Epithelial cell of prostate (primary cell): ENCODE data around the gene HSPA2.
A peak's percentile ranks its signal among the peaks of the same experiment; 100 is the strongest.
"Not testable (repeated sequence)": the region's sequence is repeated elsewhere in the genome, so short reads cannot be mapped to it uniquely, and the experiment has no call there.

Experiments
- DNase-seq: peaks from one replicate; pipeline ENCODE4 v3.0.0-alpha.2; 2011; ENCODE audit warnings: low read depth, low spot score
- H3K27ac ChIP-seq: fragments of 450-650 bp; 2 replicates; pipeline ENCODE4 v1.5.1; 2017; ENCODE audit warnings: mild to moderate bottlenecking

Gene HSPA2

DNA sequence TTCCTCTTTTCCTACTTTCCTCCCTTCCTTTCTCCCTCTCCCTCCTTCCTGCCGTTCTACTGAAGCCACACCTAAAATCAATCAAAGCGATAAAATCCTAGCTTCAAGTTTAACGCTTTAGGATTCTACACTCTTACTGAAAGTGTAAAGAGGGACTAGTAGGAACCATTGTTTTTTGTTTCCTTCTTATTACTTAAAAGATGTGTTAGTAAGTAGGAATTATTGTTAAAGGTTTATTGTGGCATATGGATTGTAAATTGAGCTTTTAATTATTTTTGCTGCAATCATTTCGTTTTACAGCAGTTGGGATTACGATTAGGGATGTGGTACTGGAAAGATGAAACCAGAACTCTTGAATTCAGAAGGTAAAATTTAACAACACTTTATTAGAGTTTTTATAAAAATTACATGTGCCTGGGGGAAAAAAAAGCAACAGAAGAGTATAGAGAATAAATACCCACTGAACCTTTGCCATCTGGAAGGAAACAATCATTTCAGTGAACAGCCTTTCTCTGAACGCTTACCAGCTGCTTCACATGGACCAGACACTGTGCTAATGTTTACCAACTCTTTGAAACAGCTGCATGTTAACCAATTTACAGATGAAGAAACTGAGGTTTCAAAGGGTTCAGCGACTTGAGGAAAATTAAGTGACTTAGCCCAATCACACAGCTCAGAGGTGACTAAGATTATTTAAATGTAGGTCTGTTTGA, 10.2 kb downstream of the HSPA2 start:
- DNase-seq: no peak
- no peak overlapping the region for H3K27ac ChIP-seq

DNA sequence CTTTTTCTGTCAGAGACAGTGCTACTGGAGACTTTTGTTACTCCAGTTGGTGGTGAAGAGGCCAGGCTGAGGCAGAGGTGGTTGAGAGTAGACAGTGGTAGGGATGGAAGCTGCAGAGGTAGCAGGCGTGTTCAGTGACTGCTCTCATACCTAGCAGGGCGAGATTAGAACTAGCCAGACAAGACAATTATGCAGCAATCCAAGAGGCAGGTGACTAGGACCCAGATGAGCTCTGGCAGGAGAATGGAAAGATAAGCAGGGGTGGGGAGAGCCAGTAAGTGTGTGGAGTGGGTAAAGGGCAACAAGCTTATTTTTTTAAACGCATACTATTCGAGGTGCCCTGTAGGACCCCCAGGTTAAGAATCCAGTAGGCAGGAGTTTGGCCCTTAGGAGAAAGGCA, 14.0 kb downstream of the HSPA2 start:
- H3K27ac ChIP-seq: no peak overlapping the region
- DNase-seq: no peak

DNA sequence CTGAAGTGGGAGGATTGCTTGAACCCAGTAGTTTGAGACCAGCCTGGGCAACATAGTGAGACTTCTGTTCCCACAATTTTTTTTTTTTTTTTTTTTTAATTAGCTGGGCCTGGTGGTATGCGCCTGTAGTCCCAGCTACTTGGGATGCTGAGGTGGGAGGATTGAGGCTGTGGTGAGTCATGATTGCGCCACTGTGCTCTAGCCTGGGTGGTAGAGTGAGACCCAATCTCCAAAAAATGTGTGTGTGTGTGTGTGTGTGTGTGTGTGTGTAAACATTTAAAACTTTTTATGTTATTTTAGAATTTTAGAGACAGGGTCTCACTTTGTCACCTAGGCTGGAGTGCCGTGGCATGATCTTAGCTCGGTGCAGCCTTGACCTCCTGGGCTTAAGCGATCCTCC, 16.0 kb downstream of the HSPA2 start:
- no peak overlapping the region for H3K27ac ChIP-seq
- DNase-seq: no peak

DNA sequence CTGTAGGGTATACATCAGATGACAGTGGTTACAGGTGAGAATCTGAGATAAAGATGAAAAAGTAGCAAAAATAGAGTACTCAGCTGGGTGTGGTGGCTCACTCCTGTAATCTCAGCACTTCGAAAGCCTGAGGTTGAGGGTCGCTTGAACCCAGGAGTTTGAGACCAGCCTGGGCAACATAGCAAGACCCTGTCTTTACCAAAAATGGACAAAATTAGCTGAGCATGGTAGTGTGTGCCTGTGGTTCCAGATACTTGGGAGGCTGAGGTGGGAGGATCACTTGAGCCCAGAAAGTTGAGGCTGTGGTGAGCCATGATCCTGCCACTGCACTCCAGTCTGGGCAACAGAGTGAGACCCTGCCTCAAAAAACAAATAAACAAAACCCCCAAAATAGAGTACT, 17.7 kb downstream of the HSPA2 start:
- not testable (repeated sequence) for H3K27ac ChIP-seq, DNase-seq

DNA sequence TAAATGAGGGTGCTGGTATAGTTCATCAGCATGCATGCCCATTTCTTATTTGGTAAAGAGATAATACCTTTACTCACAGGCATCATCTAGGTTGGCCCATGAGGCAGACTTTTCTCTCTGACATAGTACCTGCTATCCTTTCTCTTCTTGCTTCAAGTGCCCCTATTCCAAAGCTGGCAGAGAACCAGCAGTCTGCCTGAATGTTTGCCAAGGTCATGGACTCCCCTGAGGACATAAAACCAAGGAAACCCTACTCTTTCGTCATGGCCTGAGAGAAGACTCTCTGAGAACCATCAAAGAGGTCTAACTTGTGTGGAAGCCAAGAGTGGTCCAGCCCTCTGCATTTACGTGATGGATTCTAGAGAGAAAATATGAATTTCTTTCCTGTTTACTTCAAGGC, 21.1 kb downstream of the HSPA2 start:
- DNase-seq: no peak
- H3K27ac ChIP-seq: no peak overlapping the region

DNA sequence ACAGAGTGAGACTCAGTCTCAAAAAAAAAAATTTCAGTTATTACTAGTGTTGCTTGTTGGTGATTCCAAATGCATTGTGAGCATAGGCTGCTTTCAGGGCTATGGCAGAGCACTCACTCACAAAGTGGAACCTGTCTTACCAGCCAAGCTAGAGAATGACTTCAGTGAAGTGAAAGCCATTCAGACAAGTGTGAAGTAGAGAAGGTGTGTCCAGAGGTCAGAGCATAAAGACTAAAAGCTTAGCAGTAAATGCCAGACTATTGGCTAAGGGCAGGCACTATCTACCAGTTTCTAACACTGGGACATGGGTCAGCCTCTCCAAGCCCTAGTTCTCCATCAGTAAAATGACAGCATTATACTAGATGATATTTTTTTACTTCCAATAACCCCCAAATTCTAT, 21.9 kb downstream of the HSPA2 start:
- H3K27ac ChIP-seq: no peak overlapping the region
- peak; percentile 12 for DNase-seq

DNA sequence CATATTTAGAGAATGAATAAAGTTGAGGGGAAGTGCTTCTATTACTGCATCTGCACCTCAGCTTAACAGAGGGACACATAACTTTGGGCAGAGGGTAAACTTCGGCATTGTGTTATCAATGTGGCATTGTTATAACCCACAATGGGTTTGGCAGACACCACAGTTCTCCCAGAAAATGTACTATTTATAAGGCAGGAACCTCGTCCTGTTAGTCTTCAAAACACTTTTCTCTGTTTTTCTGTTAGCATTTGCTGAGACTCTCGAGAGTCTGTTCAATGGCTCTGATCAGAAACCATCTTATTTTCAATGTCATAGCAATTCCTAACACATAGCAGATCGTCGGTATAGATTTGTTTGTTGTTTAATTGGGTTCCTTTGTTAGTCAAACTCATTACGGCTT, 23.2 kb downstream of the HSPA2 start:
- DNase-seq: no peak
- no peak overlapping the region for H3K27ac ChIP-seq

DNA sequence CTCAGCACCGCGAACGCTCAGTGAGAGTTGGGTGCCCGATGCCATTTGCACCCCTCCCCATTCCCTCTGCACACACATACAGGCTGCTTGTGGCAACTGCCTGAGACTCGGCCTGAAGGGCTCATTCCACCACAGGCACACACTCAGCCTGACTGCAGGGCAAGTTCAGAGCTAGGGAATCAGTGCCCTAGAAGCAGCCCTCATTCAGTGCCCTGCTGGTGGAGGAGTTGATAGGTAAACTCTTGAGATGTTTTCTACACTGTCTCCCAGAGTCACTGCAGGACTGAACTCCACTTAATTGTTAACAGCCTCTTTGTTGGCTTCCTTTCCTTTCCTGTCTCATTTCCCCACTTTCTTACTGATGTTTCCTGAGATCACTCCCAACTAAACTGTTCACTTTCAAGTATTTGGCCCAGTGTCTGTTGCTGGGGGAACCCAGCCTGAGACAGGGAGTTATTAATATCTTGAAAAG, 26.1 kb downstream of the HSPA2 start:
- DNase-seq: no peak
- H3K27ac ChIP-seq: no peak overlapping the region

DNA sequence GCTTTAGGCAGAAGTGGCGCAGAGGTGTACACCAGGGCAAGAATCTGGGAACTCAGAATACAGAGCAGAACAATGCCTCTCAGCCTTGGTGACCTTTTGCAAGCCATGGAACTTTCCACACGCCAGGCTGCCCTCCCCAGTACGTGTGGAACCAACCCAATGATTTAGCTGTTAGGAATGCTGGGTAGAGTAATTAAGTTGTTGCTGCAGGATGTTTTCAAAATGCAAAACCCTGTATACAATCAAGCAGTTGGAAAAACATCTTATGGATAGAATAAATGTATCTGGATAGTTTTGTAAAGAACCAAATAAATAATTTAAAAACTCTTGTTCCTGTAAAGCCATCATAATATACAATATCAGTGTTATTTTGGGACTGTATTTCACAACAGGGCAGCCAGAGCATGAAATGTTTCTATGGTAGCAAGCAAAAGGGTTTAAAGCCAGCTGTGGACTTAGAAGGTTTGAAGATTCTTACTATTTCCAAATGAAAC, 28.6 kb downstream of the HSPA2 start:
- no peak overlapping the region for H3K27ac ChIP-seq
- DNase-seq: peak; percentile 5

DNA sequence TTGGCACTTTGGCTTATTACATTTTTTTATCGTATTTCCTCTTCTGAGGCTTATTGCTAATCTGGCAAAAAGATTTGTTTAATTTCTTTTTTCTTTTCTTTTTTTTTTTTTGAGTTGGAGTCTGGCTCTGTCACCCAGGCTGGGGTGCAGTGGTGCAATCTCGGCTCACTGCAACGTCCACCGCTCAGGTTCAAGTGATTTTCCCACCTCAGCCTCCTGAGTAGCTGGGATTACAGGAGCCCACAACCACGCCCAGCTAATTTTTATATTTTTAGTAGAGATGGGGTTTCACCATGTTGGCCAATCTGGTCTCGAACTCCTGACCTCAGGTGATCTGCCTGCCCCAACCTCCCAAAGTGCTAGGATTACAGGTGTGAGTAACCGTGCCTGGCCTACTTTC, 29.1 kb downstream of the HSPA2 start:
- H3K27ac ChIP-seq, DNase-seq: not testable (repeated sequence)

DNA sequence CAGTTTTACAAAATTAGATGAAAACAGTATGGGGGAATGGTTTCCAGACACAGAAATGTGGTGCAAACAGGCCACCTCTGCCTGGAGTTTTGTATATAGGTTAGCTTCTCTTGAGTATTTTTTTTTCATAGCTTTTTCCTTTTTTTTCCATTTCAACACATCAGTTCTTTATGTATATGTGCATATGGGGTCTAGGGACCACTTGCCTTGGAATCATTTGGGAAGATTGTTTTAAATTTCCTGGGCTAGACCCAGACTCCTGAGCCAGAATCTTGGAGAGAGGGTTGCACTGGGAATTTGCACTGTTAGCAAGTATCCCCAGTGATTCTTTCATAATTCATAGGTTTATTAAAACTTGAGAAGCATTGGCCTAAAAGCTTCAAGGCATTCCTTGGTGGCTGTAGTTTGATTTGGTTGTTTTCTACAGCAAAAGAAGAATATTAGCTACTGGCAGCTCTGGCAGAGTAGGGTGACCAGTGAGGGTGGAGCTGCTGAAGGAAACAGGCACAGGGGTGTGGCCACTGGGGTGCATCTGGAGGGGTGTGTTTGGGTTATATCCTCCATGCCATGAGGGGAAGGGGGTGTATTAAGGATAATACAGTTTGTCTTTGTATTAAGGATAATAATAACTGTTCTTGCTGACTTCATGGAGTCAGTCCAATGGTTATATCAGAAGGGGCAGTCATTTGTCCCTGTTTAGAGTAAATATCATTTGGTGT, 32.0 kb downstream of the HSPA2 start:
- no peak overlapping the region for H3K27ac ChIP-seq
- DNase-seq: no peak

DNA sequence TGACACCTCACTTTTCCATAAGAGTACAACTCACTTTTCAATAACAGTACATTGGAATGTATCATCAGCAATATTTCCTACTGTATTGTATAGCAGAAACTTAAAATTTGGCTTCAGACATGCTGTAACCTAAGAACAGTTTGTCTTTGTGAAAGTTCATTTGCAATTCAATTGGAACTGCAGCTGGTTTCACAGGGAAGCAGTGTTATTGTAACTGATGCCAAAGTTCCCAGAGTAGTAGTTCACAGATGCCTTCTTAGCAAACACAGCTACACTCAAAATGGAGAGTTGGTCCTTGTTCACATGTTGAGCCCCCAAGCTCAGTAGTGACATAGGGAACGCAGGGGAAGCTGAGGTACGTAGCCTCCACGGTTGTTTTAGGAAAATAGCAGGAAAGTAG, 32.6 kb downstream of the HSPA2 start:
- H3K27ac ChIP-seq: no peak overlapping the region
- no peak for DNase-seq

DNA sequence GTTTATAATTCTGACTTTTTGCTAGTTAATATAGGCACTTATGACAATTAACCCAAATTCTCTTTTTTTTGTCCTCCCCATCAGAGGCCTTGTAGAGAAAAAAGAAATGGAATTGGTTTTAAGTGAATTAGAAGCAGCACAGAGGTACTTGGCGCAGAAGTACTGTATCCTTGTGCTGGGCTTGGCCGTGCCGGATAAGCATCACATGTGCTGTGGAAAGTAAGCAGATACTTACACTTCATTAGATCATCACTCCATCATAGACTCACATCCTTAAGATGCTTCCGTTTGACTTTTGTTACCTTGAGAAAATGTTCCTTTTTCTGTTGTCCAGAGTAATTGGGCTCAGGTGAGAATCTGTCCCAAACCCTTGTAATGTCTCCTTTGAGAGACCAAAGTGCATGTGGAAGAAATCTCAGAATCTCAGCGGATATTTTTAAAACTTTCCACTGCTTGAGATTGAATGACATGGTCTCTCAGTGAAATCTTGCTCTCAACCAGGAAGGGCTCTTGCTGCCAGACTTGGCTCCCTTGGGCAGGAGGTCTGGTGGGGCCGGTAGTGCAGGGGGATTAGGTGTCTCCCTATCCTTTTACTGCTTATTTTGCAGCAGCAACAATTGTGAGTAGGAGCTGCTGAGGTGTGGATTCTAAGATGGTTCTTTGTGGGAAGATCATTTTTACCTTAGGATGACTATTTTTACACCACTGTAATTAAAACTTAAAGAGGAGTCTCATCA, 34.0 kb downstream of the HSPA2 start:
- DNase-seq: no peak
- no peak overlapping the region for H3K27ac ChIP-seq

DNA sequence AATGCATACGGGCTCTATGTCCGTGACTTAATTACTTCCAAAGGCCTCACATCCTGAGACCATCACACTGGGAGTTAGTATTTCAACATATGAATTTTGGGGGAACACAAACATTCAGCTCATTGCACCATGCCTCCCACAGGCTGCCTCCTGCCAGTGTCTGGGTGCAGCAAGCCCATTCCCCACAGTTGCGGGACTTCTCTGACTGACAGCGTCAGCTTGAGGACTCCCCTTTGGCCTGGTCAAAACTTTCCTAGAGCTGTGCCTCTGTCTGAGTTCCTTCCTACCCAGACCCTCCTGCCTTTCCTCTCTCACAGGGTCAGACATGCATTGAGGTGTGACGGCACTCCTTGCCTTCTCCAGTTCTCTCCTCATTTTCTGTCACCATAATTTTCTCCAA, 36.7 kb downstream of the HSPA2 start:
- DNase-seq: no peak
- H3K27ac ChIP-seq: no peak overlapping the region

DNA sequence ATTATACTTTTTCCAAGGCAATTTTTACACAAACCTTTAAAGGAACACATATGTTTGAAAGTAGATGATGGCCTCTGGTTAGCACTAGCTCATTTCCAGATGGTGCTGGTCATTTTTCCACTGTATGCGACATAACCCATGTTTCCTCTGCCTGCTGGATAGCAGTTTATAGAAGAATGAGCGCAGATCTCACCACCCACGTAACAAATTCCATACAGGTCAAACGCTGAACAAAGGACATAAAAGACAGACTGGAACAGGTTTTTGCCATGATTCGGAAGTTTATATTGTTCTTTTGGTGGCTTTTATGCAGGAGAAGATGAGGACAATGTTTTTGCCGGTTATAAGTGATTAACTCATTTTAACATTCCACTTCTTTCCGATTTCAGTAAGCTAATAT, 39.9 kb downstream of the HSPA2 start:
- H3K27ac ChIP-seq: no peak overlapping the region
- no peak for DNase-seq

DNA sequence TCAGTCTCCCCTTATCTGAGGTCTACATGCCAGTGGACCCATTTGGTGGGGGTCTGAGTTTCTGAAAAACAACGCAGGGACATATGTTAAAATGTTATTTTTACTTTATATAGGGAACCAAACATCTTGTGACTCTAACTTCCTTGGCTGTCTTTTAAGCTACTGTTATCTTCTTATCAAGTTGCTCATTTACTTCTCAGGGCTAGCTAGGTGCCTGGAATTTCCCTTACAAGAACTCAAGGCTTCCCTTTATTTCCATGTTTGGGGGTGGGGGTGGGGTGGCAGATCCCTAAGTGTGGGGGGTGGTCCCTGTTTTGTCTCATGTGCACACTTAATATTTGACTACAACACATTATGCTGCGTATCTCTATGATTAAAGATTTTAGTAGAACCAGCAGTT, 40.8 kb downstream of the HSPA2 start:
- DNase-seq: no peak
- H3K27ac ChIP-seq: no peak overlapping the region

DNA sequence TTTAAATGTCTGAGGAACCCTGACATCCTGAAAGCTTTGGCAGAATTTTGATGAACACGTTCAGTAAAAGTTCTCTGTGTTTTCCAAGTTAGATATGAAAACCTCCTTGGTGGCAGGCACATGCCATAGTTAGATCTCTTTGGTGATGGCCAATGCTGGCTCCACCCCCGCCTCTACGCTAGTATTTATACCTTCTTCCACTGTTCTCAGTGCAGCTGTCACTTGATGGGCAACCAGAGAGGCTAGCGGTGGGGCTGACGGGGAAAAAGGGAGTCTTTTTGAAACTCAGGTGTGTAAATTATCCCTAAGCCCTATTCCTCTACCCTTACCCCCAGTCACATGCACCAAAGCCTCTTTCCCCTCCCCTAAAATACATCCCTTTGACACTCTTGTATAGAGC, 41.3 kb downstream of the HSPA2 start:
- H3K27ac ChIP-seq: no peak overlapping the region

DNA sequence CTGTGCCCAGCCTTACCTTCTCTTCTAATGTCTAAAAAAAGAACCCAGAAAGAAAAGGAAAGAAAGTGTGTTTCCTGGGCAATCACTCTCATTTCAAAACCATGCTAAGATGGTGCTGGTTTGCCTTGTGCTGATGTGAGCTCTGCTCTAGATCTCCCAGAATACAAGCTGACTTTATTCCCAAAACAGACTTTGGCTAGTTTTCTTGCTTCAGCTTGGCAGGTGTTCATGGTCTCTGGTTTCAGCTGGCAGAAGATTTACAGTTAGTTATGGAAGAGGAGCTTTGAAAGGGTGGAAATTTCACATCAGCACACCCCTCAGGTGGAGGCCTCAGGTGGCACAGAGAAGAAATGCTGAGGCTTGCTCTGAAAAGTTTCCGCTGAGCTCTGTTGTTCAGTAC, 43.6 kb downstream of the HSPA2 start:
- H3K27ac ChIP-seq: no peak overlapping the region
- DNase-seq: no peak

More for the DNA sequence above, 41.3 kb downstream of the HSPA2 start:
- DNase-seq: no peak

DNA sequence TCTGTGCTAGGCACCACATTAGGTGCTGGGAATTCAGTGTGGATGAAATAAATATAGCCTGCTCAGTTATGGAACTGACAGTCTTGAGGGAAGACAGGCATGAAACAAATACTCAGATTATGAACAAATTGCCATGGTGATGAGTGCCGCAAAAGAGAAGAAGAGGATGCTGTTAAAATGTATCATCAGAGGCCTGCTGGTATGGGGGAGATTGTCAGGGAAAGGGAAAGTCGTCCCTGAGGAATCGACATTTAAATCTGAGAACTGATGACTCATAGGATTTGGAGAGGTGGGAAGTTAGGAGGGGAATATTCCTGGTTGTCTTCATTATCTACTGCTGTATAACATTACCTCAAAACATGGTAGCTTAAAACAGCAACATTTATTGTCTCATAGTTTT, 51.3 kb downstream of the HSPA2 start:
- H3K27ac ChIP-seq: no peak overlapping the region
- DNase-seq: no peak
